ENCODE measurements around the gene KASH5. TPM values are rescaled to one million over a fixed set of nuclear protein-coding genes. Genes with fewer than 3 reads are reported as not detected.
"Not testable (repeated sequence)": the region's sequence is repeated elsewhere in the genome, so short reads cannot be mapped to it uniquely, and the experiment has no call there.

Gene KASH5
- total RNA-seq, 1 donor from 2014 or later, result not detected

- intact Hi-C loops (cut with micrococcal nuclease), result loop anchor here (2.0 kb wide), 2 partner anchors 31 to 61 kb away; no protein-coding TSS in a partner anchor
These were observed 25.8 kb upstream of the KASH5 start, which contains the start of gene TEAD2 for GRCh38 chr19:49362048-49362928. Gene TEAD2, minus strand, starts transcription at chr19:49362416. Its CDS starts 2,341 bp downstream, at chr19:49360075.

GRCh38 chr19:49362929-49363267 is 25.2 kb upstream of the KASH5 start:
- intact Hi-C loops (cut with micrococcal nuclease), result loop anchor here (1.0 to 2.0 kb wide), 5 partner anchors 28 to 649 kb away; partner anchors contain the start of gene CD37

GRCh38 chr19:49363268-49364082 is 24.6 kb upstream of the KASH5 start, which contains the start of gene DKKL1:
Gene DKKL1, plus strand, starts transcription at chr19:49363877. Its CDS starts 122 bp downstream, at chr19:49363999.
- intact Hi-C loops (cut with micrococcal nuclease), result loop anchor here (1.0 to 2.0 kb wide), 5 partner anchors 28 to 649 kb away; partner anchors contain the start of gene CD37

GRCh38 chr19:49364083-49364737 is 23.8 kb upstream of the KASH5 start:
- intact Hi-C loops (cut with micrococcal nuclease), result no loop called here

GRCh38 chr19:49366110-49366509 is 21.9 kb upstream of the KASH5 start:
- intact Hi-C loops (cut with micrococcal nuclease), result no loop called here

- intact Hi-C loops (cut with micrococcal nuclease), result no loop called here
These were observed 19.2 kb upstream of the KASH5 start for GRCh38 chr19:49368711-49369358.

GRCh38 chr19:49371184-49371583 is 16.9 kb upstream of the KASH5 start:
- intact Hi-C loops (cut with micrococcal nuclease), result no loop called here

- intact Hi-C loops (cut with micrococcal nuclease), result not testable (repeated sequence)
These were observed 14.9 kb upstream of the KASH5 start for GRCh38 chr19:49373174-49373573.

GRCh38 chr19:49374665-49375434 is 13.2 kb upstream of the KASH5 start:
- intact Hi-C loops (cut with micrococcal nuclease), result no loop called here

GRCh38 chr19:49378512-49378911 is 9.5 kb upstream of the KASH5 start:
- intact Hi-C loops (cut with micrococcal nuclease), result no loop called here

GRCh38 chr19:49380391-49380790 is 7.7 kb upstream of the KASH5 start:
- intact Hi-C loops (cut with micrococcal nuclease), result no loop called here

GRCh38 chr19:49382639-49383038 is 5.4 kb upstream of the KASH5 start:
- intact Hi-C loops (cut with micrococcal nuclease), result no loop called here

GRCh38 chr19:49383599-49383998 is 4.5 kb upstream of the KASH5 start:
- intact Hi-C loops (cut with micrococcal nuclease), result no loop called here

GRCh38 chr19:49389406-49389805 is 1.4 kb downstream of the KASH5 start:
- intact Hi-C loops (cut with micrococcal nuclease), result no loop called here

GRCh38 chr19:49390131-49390928 is 2.3 kb downstream of the KASH5 start:
- intact Hi-C loops (cut with micrococcal nuclease), result no loop called here

- intact Hi-C loops (cut with micrococcal nuclease), result loop anchor here (1.0 kb wide), 1 partner anchor 79 kb away; no protein-coding TSS in a partner anchor
These were observed 2.9 kb downstream of the KASH5 start for GRCh38 chr19:49390929-49391359.

GRCh38 chr19:49391581-49392399 is 3.7 kb downstream of the KASH5 start:
- intact Hi-C loops (cut with micrococcal nuclease), result loop anchor here (1.0 to 2.0 kb wide), 9 partner anchors 18 to 289 kb away; partner anchors contain the start of genes DKKL1, PTH2 and TEAD2

GRCh38 chr19:49393881-49394280 is 5.8 kb downstream of the KASH5 start:
- intact Hi-C loops (cut with micrococcal nuclease), result loop anchor here (2.0 kb wide), 2 partner anchors 29 to 31 kb away; partner anchors contain the start of genes DKKL1, PTH2 and TEAD2
